GM21367 (cell line): ENCODE results near the gene NCK2.

ENCODE experiments used
- ATAC-seq: cut with Tn5 transposase; IDR thresholded peaks from one replicate; pipeline ENCODE4 v1.9.1; 2021; ENCODE audit not compliant: unreplicated experiment

The NCK2 gene

DNA sequence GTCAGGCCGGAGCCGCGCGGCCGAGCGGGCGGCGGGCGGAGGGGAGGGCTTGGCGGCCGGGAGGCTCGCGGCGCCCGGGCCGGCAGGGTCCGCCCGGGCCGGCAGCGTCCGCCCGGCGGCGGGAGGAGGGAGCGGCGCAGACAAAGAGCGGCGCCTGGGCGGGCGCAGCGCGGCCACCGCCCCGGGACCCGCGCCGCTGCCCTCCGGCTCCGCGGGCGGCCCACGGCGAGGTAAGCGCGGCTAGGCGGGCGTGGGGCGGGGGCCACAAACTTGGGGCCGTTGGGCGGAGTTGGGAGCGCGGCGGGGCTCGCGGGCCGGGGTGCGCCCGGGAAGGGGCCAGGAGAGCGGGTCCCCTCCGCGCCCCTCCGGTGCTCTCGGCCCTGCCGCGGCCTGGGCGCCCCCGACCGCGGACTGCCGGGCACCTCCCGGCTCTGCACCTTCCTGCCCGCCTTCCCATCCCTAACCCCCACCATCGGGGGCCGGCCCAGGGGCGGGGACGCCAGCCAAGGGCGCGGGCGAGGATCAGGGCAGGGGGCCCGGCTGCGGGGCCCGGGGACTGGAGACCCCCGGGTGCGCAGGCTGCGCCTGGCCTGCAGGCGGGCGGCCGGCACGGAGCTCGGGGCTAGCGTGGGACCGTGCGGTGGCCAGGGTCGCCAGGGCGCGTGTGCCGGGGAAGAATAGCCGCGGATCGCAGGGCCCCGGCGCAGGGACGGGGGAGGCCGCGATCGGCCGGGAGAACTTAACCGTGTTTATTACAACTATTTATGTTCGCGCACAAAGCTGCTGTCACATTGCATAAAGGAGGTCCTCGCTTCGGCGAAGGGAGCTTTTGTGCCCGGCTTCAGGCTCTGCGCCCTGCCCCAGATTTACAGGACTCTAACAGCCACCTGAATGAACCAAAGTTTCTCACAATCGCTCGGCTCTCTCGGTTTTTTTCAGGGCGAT is at the start of gene NCK2:
TSS of gene NCK2 (plus strand) at position 4 of the 945 bp plus-strand sequence. CDS start 110,152 bp downstream, outside the sequence.
- ATAC-seq = peak; percentile 10

DNA sequence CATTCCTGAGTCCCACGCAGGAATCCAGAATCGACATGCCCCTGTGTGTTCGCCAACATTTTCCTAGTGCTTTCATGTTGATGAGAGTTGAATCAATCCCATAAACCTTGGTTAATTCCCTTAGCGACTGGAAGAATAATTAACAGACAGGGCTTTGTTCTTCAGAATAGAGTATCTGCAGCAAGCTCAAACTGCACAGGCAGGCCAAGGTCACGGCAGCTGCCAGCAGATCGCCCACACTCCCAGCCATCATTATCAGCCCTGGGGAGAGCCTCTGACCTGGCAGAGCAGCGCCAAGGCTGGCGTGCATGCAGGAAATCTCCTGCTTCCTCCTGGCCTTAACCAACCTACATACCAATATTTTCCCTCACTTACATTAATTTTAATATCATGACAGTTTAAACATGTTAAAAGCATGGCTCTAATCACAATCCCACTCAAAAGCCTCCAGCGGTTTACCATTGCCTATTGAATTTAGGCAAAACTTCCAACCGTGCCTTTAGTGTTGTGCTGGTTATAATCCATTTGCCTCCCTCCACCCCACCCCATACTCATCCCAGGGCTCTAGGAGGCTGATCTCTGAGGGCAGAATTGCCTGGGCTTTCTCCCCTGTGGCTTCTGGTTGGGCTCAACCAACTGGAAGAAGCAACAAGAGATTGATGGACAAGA is 46.8 kb upstream of the NCK2 start:
- no peak for ATAC-seq

DNA sequence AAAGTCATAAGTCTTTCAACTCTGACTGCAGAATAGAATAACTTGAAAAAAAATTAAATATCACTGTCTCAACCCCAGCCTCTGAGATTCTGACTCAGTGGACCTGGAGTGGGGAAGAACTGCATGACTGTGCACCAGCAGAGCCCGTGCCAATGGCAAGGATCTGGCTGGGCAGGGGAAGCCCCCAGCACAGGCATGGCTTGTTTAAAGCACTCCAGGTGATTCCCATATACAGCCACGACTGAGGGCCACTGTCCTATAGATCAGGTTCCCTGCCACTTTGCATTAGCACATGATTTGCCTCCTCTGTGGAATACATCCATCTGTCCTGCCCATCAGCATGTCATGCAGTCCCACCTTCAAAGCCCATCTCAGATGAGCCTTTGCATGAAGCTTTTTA is 45.9 kb upstream of the NCK2 start:
- no peak for ATAC-seq

DNA sequence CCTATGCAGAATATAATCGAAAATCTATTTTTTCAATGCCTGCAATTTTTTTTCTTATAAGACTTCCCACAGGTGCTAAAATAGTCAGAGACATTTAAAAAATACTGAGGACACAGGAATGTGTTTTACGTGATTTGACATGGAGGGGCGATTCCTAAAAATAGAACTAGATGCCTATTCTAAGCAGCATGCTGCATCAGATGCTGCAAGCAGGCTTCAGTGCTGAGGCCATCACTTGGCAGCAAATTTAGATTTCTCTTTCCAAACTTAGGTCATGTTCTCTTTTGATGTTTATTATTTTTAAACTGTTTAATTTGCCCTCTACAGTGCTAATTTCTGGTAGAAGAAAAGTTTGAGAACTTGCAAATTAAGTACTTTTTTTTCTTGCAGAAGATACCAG is 43.7 kb upstream of the NCK2 start:
- no peak for ATAC-seq

DNA sequence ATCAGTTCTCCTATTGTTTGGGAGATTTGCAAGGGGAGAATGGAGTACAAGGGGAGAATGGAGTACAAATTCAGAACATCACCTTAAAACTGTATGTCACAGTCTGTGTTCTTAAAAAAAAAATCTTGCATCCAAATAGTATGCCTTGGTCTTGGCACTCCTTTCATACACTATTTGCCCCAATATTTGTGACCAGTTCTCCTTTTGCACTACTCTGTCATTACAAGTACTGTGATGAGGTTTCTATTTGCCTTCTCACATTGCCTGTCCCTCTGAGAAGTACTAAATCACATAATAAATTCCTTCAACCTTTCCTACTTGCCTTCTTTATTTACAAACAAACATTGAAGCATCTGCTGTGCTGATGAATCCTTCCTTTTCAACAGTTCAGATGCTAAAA is 36.0 kb upstream of the NCK2 start:
- no peak for ATAC-seq

DNA sequence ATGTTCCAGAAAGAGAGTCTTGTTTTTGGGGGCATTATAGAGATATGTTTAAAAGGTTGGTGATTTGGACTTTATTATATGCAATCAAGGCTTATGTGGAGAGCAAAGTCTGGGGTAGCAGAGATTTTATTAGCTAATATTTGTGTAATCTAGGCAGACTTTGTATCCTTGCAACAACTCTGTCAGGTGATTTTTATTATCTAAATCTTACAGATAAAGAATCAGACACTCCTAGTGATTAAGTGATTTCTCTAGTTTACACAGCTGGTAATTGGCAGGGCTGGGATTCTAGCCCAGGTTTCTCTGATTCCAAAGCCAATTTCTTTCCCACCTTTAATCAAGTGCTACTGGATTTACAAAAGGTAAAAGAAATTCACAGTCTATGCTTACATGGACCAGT is 33.3 kb upstream of the NCK2 start:
- no peak for ATAC-seq

DNA sequence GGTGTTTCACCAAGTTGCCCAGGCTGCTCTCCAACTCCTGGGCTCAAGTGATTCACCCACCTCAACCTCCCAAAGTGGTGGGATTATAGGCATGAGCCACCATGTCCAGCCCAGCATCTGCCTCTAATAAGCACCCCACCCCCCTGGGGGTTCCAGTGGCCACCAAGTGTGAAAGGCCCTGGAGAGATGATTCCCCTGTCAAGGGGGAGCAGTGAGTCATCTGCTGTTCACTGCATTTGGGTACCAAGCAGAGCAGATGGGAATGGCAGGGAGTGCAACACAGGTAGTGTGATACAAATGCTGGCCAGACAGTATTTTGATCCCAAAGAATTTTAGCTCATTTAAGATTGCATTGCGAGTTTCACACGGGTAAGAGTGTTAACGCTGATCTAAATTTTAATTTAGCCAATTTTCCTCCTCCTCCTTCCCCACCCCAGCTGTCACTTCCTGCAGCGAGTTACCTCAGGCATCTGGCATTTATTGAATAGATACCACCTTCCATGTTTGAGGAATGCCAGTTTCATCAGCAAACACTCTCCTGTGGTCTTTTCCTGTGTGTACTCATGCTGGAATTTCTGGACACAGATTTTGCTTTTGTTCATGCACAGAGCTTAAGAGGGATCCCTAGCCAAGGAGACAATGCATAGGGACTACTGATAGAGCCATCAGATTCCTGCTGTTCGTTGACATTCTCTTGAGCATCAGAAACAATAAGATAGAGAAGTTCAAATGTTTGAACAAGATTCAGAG is 32.4 kb upstream of the NCK2 start:
- ATAC-seq = no peak

DNA sequence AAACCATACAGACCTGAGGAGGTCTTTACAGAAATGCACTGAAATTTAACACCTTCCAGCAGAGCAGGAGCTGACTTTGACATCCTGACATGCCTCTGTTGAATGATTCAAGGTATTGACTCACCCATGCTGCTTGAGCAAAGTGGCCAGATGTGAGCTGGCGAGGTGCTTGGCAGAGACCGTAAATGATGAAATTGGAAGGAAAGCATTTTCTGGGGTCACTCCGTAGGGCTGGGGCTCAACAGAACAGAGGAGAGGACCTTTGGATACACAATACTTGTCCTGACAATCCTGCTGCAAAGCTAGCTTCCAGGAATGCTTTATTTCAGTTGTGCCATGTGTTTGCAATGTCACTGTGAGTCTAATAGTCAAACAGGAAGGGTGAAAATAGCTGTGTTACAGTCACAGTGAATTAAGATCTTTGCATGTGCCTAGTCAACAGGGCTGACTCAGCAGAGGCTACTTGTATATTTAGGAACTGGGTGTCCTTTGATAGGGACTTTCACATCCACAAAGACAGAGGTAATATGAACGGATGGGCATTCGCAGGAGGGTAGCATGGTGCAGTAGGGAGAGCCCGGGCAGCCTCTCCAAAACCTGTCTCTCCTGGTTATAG is 31.6 kb upstream of the NCK2 start:
- ATAC-seq = no peak

DNA sequence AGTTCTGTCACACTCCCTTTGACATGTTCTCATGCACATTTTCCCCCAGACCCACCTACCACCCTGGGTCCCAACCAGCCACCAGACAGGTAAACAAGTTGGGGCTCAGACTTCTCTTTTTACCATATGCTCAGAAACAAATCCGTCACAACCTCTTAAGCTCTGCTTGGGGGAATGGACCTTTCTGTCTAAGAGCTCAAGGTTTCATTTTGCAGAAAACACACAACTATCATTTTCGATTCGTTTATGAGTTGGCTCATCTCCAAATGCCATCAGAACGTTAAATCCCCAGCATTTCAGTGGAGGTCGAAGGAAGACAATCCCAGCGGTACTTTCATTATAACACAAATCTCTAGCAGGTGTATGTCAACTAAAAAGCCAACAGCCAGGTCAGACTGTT is 30.6 kb upstream of the NCK2 start:
- ATAC-seq = no peak

DNA sequence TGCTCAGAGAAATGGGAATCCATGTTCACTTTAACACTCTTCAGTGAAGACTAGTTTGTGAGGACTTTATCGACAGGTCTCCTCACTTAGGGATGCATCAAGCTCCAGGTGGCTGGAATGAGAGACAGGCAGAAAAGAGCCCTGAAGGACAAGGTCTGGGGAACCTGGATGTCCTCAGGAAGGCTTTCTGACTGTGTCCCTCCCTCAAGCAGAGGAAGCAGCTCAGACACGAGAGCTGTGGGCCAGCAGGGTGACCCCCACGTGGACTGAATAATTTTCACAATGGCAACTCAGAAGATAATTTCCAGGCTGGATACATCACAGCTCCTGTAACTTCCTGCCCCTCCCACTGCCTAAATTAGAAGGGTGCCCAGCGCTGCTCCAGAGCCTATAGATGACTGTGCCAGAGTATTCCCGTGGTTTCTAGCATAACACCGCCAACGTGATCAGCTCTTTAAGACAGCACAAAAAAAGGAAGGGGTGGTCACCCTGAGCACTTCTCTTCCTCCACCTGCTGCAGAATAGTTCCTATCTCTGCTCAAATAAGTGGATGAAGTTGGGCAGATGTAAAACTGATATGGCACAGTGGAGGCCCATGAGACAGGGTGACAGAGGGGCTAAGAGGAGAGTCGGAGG is 25.7 kb upstream of the NCK2 start:
- no peak for ATAC-seq

DNA sequence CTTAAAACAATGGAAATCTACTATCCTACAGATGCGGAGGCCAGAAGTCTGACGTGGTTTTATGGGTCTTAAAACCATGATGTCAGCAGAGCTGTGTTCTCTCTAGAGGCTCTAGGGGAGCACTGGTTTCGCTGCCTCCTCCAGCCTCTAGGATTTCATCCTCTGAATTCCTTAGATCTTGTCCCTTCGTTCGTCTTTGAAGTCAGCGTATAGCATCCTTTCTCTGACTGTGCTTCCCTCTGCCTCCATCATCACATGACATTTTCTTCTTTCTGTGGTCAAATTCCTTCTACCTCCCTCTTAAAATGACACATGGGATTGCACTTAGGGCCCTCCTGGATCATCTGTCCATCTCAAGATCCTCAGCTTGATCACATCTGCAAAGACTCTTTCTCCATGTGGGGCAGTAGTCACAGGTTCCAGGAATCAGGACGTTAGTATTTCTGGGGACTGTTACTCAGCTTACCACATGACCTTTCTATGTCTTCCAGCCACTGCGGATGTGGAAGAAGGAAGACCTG is 22.7 kb upstream of the NCK2 start:
- ATAC-seq = no peak

DNA sequence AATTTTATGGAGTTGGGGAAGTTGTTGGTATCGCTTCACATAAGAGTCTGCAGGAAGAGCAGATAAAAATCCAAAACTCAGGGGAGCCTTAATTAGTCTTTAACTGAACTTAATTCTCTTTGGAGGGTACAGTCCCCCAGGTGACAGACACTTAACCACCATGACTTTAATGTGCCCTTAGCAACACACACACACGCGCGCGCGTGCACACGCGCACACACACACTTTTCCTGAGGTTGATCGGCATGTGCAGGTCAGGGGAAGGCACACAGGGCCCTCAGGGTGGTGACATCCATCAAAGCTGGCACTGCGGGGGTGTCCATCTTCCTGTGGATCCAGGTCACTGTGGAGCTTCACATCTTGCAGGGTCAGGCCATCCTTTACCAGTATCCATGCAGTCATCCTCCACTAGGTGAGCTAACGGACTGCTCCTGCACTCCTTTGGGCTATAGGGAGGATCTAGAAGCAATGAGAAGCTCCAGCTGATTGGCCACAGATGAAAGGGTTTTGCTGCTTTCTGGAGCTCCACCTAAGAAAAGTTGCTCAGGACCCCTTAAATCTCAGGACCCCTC is 21.9 kb upstream of the NCK2 start:
- ATAC-seq = no peak

DNA sequence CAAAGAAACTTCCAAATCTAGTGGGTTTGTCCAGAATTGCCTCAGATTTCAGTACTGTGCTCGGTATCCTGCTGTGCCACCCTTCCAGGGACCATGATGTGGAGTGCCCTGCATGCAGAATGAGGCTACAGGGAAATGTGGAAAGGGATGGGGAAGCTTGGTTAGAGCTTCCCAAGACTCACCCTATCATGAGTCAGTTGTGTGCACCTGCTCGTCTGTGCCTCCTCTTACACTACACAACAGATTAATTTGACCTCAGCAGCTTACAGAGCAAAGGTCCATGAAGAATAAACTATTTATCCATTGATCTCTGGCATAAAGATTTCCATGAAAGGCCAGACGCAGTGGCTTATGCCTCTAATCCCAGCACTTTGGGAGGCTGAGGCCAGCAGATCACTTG is 21.3 kb upstream of the NCK2 start:
- ATAC-seq = no peak

DNA sequence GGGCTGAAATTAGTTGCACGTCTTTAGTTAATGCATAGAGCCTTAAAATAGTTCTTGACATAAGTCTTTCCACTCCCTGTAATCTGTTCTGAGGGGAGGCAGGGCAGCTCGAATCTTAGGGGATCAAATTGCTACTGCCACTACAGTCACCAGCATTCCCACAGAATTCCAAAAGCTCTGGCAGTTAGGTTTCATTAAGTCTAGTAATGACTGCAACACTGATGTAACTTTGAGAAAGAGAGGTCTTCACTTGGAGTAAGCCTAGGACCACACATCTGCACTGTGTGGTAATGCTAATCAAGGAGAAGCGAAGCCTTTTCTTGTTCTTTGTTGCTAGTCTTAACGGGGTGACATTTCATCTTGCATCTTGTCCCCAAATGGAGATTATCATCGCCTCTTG is 19.3 kb upstream of the NCK2 start:
- no peak for ATAC-seq

DNA sequence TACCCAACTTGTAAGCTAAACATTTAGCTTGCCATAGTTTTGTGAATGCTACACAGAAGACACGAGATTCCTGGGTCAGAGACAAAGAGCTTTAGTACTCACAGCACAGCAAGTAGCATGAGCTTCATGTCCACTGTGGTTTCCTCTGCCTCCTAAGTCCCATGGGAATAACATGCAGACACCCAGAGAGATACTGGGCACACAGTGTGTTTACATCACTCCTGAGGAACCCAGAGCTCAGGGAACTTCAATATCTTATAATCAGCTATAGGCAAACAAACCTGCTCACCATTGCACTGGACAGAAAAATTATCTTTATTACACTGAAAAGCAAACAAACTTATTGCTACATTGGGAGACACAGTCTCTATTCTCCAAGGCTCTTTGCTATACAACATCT is 14.5 kb upstream of the NCK2 start:
- no peak for ATAC-seq

DNA sequence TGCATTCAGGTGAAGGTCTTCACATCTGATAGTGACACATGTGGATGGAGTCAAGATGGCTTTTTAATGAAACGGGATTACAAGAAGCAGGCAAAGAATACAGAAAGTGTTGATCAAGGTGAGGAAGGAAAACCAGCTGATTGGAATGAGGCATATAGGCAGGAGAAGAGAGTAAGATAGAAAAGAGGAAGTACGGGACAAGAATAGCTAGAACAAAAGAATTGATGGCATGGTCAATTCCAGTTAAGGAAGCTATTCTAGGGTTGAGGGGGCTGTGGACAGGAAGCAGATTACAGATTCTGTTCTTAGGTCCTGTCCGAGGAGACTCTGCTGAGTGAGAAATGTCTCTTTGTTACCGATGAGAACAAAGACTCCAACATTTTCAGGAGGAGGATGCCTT is 13.2 kb upstream of the NCK2 start:
- ATAC-seq = no peak

DNA sequence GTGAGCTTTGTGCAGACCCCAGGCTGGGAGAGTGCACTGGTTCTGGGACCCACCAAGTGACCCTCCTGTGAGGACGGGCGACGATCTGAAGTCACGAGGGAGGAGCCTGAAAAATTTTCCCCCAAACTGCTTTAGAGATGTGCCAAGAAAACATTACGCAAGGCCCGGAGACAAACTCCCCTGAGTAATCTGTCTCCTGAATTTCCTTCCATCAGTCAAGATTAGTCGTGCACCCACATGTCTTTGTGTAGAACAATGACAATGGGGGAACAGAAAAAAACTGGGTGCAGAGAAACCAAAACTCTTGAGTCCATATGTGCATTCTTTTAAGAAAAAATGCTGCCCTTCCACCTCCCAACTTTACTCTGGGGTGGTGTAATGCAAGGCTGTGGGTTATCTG is 12.6 kb upstream of the NCK2 start:
- ATAC-seq = no peak

DNA sequence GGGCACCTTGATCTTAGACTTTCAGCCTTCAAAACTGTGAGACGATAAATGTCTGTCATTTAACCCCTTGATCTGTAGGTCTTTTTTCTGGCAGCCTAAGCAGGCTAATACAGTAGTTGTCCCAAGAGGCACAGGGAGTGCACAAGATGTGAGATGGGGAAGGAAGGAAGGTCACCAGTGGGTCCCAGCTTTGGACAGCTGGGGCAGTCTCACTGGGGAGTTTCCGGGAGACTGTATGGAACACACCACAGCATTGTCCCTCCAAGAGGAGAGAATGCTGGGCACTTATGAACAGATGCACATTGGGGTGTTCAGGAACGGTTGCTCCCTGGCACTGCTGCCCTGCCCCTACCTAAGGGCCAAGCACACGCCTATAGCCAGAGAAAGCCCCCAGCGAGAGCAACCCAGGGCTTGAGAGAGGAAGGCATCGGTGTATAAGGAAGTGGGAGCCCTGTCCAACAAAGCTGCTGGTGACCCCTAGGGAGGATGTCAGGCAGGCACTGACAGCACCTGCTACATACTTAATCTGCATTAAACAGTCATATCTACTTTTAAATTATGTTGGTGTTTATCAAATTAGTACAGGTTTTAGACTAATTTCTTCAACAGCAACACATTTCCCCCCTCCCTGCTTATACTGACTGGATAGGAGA is 11.6 kb upstream of the NCK2 start:
- no peak for ATAC-seq

DNA sequence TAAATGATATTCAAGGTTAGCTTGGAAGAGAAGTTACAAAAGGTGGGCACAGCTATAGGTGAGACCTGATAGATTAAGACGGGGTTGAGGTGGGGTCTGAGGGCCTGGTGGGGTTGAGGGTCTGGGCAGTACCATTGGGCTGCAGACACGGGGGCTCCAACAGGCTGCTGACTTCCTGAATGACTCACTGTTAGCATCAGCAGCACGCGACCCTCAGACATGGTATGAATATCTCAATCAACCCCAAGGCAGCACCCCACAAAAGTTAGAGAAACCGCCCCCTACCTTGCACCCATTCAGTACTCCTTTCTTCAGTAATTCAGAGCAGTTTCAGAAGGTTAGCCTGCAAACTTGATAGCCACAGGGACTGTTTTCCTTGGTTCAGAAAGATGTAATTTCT is 10.8 kb upstream of the NCK2 start:
- ATAC-seq = no peak
